A673 (cell line): ENCODE data around the gene POFUT1.

ENCODE experiments used
- EZH2 ChIP-seq: fragments of 200-600 bp; sonication (generic); IDR thresholded peaks from 2 replicates; pipeline ENCODE4 v1.6.1; 2017; ENCODE audit warnings: borderline replicate concordance, low read depth, mild to moderate bottlenecking, mixed read lengths, antibody characterized with exemption, low read length; ENCODE audit not compliant: poor library complexity, severe bottlenecking
- TF ChIP-seq, protein P1 (sequence below): fragments of 300-800, 200-600 bp; sonication (generic); conservative IDR thresholded peaks from 2 replicates; pipeline ENCODE4 v1.5.1; 2017; ENCODE audit warnings: low read depth, mild to moderate bottlenecking, antibody characterized with exemption, low read length, moderate library complexity, mixed read lengths

DNA sequence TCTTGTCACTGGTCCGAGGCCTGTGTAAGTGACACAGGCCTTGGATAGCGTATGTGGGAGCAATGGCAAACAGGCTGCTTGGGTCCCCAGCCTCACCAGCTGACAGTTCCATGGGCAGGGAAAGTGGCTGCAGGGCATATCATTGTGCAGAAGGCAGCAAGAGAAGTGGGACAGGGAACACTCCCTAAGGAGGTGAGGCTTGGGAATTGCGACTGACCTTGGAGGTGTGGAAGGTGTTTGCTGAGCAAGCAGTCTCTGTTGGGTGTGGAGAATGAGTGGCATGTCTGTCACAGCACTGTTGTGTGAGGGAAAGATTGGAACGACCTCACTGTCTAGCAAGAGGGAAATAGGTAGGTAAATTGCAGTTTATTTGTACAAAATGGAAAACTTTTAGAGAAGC is 16.8 kb downstream of the POFUT1 start:
- TF ChIP-seq, protein P1, sequence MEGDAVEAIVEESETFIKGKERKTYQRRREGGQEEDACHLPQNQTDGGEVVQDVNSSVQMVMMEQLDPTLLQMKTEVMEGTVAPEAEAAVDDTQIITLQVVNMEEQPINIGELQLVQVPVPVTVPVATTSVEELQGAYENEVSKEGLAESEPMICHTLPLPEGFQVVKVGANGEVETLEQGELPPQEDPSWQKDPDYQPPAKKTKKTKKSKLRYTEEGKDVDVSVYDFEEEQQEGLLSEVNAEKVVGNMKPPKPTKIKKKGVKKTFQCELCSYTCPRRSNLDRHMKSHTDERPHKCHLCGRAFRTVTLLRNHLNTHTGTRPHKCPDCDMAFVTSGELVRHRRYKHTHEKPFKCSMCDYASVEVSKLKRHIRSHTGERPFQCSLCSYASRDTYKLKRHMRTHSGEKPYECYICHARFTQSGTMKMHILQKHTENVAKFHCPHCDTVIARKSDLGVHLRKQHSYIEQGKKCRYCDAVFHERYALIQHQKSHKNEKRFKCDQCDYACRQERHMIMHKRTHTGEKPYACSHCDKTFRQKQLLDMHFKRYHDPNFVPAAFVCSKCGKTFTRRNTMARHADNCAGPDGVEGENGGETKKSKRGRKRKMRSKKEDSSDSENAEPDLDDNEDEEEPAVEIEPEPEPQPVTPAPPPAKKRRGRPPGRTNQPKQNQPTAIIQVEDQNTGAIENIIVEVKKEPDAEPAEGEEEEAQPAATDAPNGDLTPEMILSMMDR: no peak
- TF ChIP-seq EZH2: no peak
